ENCODE results near the gene ATP9B.
A peak's percentile ranks its signal among the peaks of the same experiment; 100 is the strongest.

- TF ChIP-seq CTCF (IDR thresholded peaks at IDR 0.05) (no peak), EZH2 (IDR thresholded peaks at IDR 0.05) (peak; percentile 99), EZH2phosphoT487 (IDR thresholded peaks at IDR 0.05) (peak; percentile 98)
Measured at GRCh38 chr18:79399275-79400081, 330.3 kb downstream of the ATP9B start.
